HS-27A (cell line): ENCODE data around the gene NTM.

Experiments
- DNase-seq: peaks from one replicate; pipeline ENCODE4 v3.0.0-alpha.2; 2012; ENCODE audit warnings: low read depth, missing footprints

Gene NTM

GRCh38 chr11:132114743-132115142, 744.3 kb downstream of the NTM start:
- DNase-seq, result no peak

DNA sequence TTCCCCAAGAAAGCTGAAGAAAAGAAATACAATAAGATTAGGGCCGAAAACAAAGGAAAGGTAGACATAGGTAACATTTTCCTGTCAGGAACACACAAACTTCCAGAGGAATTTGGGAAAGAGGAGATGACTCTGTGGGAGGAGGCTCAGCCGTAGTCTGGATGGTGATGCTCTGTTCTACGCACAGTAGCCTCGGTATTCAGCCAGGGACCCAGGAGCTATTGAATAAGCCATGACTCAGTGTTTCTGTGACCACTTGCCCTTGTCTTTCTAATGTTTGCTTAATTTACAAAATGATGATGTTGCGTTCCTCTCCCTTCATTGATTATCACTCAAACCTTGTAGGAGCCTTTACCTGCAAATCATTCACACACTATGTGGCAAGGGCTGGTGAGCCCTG, 745.0 kb downstream of the NTM start:
- no peak for DNase-seq

GRCh38 chr11:132116516-132116915, 746.1 kb downstream of the NTM start:
- DNase-seq, result no peak

GRCh38 chr11:132118661-132119060, 748.2 kb downstream of the NTM start:
- DNase-seq, result no peak

DNA sequence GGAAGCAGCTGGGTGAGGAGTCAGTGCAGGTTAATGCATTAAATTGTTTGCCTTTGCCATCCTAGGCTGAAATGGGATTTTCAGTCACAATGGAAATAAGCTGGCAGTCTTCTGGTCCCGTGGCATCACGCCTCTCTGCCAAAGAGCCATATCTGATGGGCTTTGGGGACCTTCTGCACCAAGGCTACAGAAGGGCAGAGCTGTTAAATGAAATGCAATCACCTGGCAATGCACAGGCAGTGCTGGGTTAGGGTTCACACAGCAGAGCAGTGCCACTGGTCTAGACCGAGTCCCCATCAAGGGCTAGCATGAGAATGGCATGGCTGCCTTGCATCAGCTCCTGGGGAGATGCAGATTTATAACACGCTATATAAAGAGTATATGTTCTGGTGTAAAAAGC, 749.2 kb downstream of the NTM start:
- DNase-seq, result no peak

DNA sequence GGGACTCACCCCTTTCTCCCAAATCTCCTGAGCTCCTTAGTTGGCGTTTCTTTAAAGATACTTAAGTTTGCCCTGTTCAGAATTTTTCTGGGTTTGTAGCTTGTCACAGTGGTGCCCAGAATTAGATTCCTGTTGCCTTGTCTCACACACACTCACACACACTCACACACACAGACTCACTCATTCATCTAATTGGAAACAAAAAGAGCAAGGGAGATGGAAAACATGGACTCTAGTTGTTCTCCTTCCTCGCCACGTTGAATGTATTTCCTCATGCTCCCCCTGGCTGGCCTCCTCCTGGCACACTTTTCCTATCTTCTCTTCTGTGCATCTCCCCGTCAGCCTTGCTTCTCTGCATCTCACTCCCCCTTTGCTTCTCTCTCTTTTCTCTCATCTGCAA, 752.3 kb downstream of the NTM start:
- DNase-seq, result no peak

DNA sequence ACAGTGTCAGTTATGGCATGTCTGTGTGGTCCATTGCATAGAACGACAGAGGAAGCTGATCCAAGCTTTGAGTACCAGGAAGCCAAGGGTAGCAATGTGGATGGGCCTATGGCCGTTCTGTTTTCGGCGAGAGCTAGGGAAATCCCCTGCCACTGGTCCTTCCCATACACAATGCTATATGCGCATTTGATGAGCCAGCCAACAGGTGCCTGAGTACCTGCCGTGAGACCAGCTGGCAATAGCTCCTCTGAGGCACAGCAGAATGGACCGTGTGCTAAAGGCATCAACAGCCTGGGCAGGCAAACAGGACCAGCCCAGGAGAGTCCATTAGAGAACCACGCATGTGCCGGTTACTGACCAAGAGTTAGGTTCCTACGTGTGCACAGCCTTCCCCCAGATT, 753.0 kb downstream of the NTM start:
- DNase-seq, result no peak

- DNase-seq, result no peak
Observed at GRCh38 chr11:132123854-132124835, 753.7 kb downstream of the NTM start.

GRCh38 chr11:132125988-132126871, 755.8 kb downstream of the NTM start:
- DNase-seq, result no peak

- DNase-seq, result peak; percentile 56
Observed at GRCh38 chr11:132126973-132127899, 756.8 kb downstream of the NTM start.

DNA sequence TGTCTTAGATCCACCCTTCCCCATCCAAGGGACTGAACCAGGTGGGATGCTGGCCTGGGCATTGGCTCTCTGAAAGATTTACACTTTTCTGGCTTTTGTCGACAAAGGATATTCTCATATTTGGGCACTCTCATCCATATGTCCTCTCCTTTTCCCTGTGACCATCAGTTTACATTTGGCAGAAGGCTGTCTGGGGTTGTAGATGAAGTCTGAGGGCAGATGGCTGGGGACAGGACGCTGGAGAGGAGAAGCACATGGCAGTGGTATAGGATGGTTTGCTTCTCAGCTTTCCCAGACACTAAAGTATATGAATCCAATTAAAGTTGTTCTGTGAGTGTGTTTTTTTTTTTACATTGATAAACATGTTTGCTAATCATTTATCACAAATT, 757.5 kb downstream of the NTM start:
- no peak for DNase-seq

DNA sequence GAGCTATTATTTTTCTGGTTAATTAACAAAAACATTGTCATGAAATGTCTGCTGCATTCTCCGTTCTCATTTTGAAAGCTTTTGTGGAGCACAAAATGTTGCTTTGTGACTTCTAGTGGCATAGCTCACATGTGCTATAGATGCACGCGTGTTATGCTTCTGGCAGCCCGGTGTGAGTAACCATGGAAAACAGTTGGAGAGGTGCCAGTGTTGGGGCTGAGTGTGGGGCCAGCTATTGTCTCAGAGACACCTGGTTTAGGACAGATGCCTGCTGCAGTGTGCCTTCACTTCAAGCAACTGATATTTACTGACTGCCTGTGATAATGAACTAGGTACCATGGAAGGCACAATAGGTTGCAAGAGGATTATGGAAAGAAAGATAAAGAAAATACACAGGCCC, 760.6 kb downstream of the NTM start:
- DNase-seq, result no peak

GRCh38 chr11:132131961-132132360, 761.5 kb downstream of the NTM start:
- DNase-seq, result no peak

DNA sequence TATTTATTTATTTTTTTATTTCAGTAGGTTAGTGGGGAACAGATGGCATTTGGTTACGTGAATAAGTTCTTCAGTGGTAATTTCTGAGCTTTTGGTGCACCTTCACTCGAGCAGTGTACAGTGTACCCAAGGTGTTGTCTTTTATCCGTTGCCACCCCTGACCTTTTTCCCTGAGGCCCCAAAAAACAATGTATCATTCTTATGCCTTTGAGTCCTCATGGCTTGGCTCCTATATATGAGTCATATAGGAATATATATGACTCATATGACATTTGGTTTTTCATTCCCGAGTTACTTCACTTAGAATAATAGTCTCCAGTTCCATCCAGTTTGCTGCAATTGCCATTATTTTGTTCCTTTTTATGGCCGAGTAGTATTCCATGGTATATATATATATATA, 763.9 kb downstream of the NTM start:
- DNase-seq, result no peak

DNA sequence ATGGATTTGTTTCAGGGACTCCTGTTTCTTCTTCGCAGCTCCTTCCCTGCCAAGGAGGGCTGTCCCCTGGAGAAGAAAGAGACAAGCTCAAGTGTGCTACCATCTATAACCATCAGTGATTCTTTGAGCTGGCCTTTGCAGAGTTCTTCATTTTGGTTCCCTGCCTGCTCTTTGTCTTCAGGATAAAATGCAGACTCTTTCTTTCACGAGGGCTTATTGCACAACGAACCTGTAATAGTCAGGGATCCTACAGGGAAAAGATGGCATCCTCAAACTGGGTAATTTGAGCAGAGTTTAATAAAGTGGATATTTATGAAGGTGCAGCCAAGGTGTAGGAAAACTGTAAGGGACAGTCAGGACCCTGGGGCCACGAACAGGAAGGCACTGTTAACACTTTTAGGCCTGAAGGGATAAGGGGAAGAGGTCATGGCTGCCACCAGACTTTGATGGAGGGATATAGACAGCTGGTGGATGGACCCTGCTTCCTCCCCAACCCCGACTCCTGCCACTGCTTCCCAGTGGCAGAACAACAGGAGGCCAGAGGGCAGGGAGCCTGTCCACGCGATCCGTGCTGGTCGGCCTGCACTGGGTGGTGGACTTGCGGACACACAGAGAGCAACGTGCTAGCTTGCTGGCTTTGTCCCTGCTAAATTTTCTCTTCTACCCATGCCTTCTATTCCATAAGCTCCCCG, 767.0 kb downstream of the NTM start:
- no peak for DNase-seq

- DNase-seq, result no peak
Observed at GRCh38 chr11:132137981-132138313, 767.5 kb downstream of the NTM start.

GRCh38 chr11:132139181-132139580, 768.8 kb downstream of the NTM start:
- no peak for DNase-seq

- DNase-seq, result no peak
Observed at GRCh38 chr11:132140056-132140455, 769.6 kb downstream of the NTM start.

- no peak for DNase-seq
Observed at GRCh38 chr11:132142121-132142520, 771.7 kb downstream of the NTM start.

GRCh38 chr11:132142554-132142953, 772.1 kb downstream of the NTM start:
- DNase-seq, result no peak

DNA sequence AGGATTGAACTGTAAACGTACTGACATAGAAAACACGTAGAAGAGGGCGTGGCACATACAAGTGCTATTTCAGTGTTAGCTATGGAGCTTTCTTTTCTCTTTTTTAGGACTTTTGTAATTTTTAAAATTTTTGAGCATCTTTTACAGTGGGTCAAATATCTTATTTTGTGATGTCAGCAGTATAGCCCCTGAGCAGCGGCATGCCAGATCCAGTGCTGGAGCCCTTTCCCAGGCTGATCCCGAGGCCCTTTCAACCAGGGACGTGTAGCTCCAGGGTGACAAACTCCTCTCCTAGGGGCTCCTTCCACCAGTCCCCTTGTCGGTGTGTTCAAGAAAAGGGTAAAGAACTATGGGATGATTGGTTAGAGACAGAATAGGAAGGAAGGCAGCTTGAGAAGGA, 777.0 kb downstream of the NTM start:
- DNase-seq, result no peak
